ENCODE measurements around the gene FBXO46.

FBXO46 gene

DNA sequence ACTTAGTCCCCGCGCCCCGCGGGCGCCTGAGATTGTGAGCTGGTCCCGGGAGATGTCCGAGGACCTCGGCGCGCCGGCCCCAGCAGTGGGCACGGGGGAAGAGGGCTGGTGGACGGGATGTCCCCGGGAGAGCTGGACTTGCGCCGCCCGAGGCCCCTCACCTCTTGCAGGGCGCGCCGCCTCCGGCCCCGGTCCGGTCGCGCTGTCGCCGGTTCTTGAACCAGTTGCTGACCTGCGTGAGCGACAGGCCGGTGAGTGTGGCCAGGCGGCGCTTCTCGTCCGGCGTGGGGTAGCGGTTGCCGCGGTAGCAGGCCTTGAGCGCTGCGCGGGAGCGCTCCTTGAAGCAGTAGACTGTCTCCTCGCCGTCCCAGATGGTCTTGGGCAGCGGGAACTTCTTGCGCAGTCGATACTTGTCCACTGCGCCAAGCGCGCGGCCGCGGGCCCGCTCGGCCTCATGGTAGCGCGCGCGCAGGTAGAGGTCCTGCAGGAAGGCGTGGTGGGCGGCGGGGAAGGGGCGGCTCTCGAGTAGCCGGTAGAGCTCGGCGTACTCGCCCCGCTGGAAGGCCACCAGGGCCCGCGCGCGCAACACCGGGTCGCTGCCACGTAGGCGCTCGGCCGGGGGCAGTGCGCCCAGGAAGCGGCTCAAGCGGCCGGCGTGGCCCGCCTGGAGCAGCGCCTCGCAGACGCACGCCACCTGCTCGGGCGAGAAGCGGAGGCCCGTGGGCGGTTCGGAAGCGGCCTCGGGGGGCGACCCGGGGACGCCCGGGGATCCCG lies 37.4 kb upstream of the FBXO46 start (continued):
- peak; percentile 98 for TF ChIP-seq ZBTB26 (tag by site-specific recombination; optimal IDR thresholded peaks at IDR 0.05)
- TF ChIP-seq ZNF518A (tag by site-specific recombination; conservative IDR thresholded peaks at IDR 0.05; ENCODE audit: low read depth), result no peak
- TF ChIP-seq ZEB2 (tag by site-specific recombination; IDR thresholded peaks at IDR 0.05), result peak; percentile 12
- TF ChIP-seq ZBTB8A (tag by site-specific recombination; IDR thresholded peaks at IDR 0.05), result peak; percentile 80
- TF ChIP-seq GLI2 (tag by site-specific recombination; IDR thresholded peaks at IDR 0.05; ENCODE audit: borderline replicate concordance, low read depth), result no peak
- no peak for TF ChIP-seq ZNF248 (tag by site-specific recombination; IDR thresholded peaks at IDR 0.05)
- TF ChIP-seq ZNF654 (tag by site-specific recombination; IDR thresholded peaks at IDR 0.05; ENCODE audit: low read depth), result no peak
- TF ChIP-seq MYNN (tag by site-specific recombination; IDR thresholded peaks at IDR 0.05; ENCODE audit: borderline replicate concordance), result no peak
- TF ChIP-seq, protein P1, sequence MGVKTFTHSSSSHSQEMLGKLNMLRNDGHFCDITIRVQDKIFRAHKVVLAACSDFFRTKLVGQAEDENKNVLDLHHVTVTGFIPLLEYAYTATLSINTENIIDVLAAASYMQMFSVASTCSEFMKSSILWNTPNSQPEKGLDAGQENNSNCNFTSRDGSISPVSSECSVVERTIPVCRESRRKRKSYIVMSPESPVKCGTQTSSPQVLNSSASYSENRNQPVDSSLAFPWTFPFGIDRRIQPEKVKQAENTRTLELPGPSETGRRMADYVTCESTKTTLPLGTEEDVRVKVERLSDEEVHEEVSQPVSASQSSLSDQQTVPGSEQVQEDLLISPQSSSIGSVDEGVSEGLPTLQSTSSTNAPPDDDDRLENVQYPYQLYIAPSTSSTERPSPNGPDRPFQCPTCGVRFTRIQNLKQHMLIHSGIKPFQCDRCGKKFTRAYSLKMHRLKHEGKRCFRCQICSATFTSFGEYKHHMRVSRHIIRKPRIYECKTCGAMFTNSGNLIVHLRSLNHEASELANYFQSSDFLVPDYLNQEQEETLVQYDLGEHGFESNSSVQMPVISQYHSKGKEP (tag by site-specific recombination; IDR thresholded peaks at IDR 0.05), result 0 out of 2 replicates have a peak, but pooled peaks have one; percentile 21
- no peak for TF ChIP-seq ZNF391 (tag by site-specific recombination; IDR thresholded peaks at IDR 0.05; ENCODE audit: borderline replicate concordance, low read depth)
- no peak for TF ChIP-seq KLF7 (tag by site-specific recombination; IDR thresholded peaks at IDR 0.05; ENCODE audit: borderline replicate concordance)
- TF ChIP-seq, protein P2, sequence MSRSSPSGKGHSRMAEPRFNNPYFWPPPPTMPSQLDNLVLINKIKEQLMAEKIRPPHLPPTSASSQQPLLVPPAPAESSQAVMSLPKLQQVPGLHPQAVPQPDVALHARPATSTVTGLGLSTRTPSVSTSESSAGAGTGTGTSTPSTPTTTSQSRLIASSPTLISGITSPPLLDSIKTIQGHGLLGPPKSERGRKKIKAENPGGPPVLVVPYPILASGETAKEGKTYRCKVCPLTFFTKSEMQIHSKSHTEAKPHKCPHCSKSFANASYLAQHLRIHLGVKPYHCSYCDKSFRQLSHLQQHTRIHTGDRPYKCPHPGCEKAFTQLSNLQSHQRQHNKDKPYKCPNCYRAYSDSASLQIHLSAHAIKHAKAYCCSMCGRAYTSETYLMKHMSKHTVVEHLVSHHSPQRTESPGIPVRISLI (tag by site-specific recombination; IDR thresholded peaks at IDR 0.05), result no peak
- peak; percentile 23; the same call in 1 of the 2 replicates for TF ChIP-seq KLF16 (tag by site-specific recombination; IDR thresholded peaks at IDR 0.05)
- TF ChIP-seq ZNF148 (tag by site-specific recombination; IDR thresholded peaks at IDR 0.05; ENCODE audit: borderline replicate concordance), result no peak
- no peak for TF ChIP-seq ZNF664 (tag by site-specific recombination; IDR thresholded peaks at IDR 0.05)
- no peak for TF ChIP-seq ZNF48 (tag by site-specific recombination; IDR thresholded peaks at IDR 0.05)
- TF ChIP-seq YY2 (tag by site-specific recombination; IDR thresholded peaks at IDR 0.05), result no peak
- TF ChIP-seq ZFP3 (tag by site-specific recombination; IDR thresholded peaks at IDR 0.05; ENCODE audit: low read depth), result no peak
- no peak for TF ChIP-seq HOXA7 (CRISPR knock-in tag; IDR thresholded peaks at IDR 0.05; ENCODE audit: borderline replicate concordance)
- TF ChIP-seq BCL11B (tag by site-specific recombination; IDR thresholded peaks at IDR 0.05; ENCODE audit: low read depth), result peak; percentile 39
- TF ChIP-seq ZNF221 (tag by site-specific recombination; IDR thresholded peaks at IDR 0.05; ENCODE audit: borderline replicate concordance), result no peak

Data from HEK293 (cell line).